HepG2 (cell line): Measurements from ENCODE around the gene KIF22. TPM values are rescaled to one million over a fixed set of nuclear protein-coding genes. Genes with fewer than 3 reads are reported as not detected.
A peak's percentile ranks its signal among the peaks of the same experiment; 100 is the strongest.

ENCODE experiments used
- ATAC-seq: fragments of 200-7000 bp; cut with Tn5 transposase; 3 replicates; pipeline ENCODE4 v1.9.1; 2020; ENCODE audit warnings: mild to moderate bottlenecking, moderate library complexity
- BruUV-seq: library from RNA; stranded (reverse); fragments of 400-500 nt; replicated peaks from 2 replicates; lab custom pipeline; 2021; lab: Mats Ljungman, UMichigan
- CTCF ChIA-PET: fragments of 300-600 bp; formaldehyde crosslinking; extraction: SDS; loops from one replicate; lab custom pipeline; 2021; ENCODE audit warnings: low total read pairs, inconsistent platforms, low intra/inter-chr PET ratio; lab: Yijun Ruan, JAX
- POLR2A ChIA-PET: fragments of 350-600 bp; sonication (Branson Sonifier 250); formaldehyde crosslinking; loops from one replicate; lab custom pipeline; 2020; ENCODE audit warnings: antibody characterized with exemption, inconsistent platforms; lab: Yijun Ruan, JAX
- DNase-seq: peaks from one replicate; pipeline ENCODE4 v3.0.0-alpha.2; 2015; ENCODE audit warnings: low spot score
- FAIRE-seq: peaks from 3 replicates; lab custom pipeline; 2011; peaks lifted over from hg19 to GRCh38; lab: Jason Lieb, UNC
- H2AFZ ChIP-seq: one replicate; pipeline ENCODE4 v1.6.1; 2011; ENCODE audit warnings: low read length, inconsistent platforms
- H3K27ac ChIP-seq: fragments of 300-600 bp; 3 replicates; pipeline ENCODE4 v1.8.0; 2011; ENCODE audit warnings: mixed run types, mild to moderate bottlenecking, mixed read lengths, low read length, inconsistent platforms; ENCODE audit not compliant: insufficient read depth; ENCODE audit errors: extremely low read length
- H3K27me3 ChIP-seq, 2 experiments: fragments of 200-600 bp in 1 of 2; 2 replicates in 1 of 2; 3 replicates in 1 of 2; pipeline versions ENCODE4 v1.6.0 to v1.8.0; 2011; ENCODE audit warnings: low read length in 2 of 2, mild to moderate bottlenecking in 2 of 2, moderate library complexity in 2 of 2, inconsistent platforms in 1 of 2; ENCODE audit not compliant: insufficient read depth in 2 of 2, control insufficient read depth in 1 of 2
- H3K36me3 ChIP-seq, 2 experiments: fragments of 200-600 bp in 1 of 2; replicated peaks in 1 of 2; 2 replicates in 1 of 2; 3 replicates in 1 of 2; pipeline versions ENCODE4 v1.5.1 to v1.8.0; 2011; ENCODE audit warnings: low read length in 2 of 2, inconsistent platforms in 1 of 2; ENCODE audit not compliant: insufficient read depth in 2 of 2, control insufficient read depth in 1 of 2
- H3K4me1 ChIP-seq: 2 replicates; pipeline ENCODE4 v1.5.1; 2012; ENCODE audit warnings: low read length, inconsistent platforms; ENCODE audit not compliant: insufficient read depth
- H3K4me2 ChIP-seq: 2 replicates; pipeline ENCODE4 v1.6.0; 2011; ENCODE audit warnings: low read depth, low read length, inconsistent platforms
- H3K4me3 ChIP-seq, 3 experiments: fragments of 200-600 bp in 1 of 3; sonication (generic), shearing (Covaris generic) in 1 of 3; replicated peaks in 1 of 3; 2 replicates each; pipeline ENCODE4 v1.5.1; 2011 to 2016; ENCODE audit warnings: low read length in 3 of 3, inconsistent platforms in 2 of 3, low read depth in 2 of 3, mild to moderate bottlenecking in 2 of 3, control low read depth in 1 of 3, mixed read lengths in 1 of 3; ENCODE audit not compliant: insufficient read depth in 1 of 3
- H3K79me2 ChIP-seq: one replicate; pipeline ENCODE4 v1.6.1; 2011; ENCODE audit warnings: low read length, inconsistent platforms; ENCODE audit not compliant: insufficient read depth
- H3K9ac ChIP-seq: 2 replicates; pipeline ENCODE4 v1.6.0; 2011; ENCODE audit warnings: mild to moderate bottlenecking, low read depth, low read length, inconsistent platforms; ENCODE audit not compliant: insufficient read depth
- H3K9me3 ChIP-seq: 2 replicates; pipeline ENCODE4 v1.5.1; 2012; ENCODE audit warnings: mild to moderate bottlenecking, low read length
- H4K20me1 ChIP-seq: 2 replicates; pipeline ENCODE4 v1.6.0; 2011; ENCODE audit warnings: inconsistent platforms, mild to moderate bottlenecking, low read length, moderate library complexity; ENCODE audit not compliant: insufficient read depth
- ARID2 ChIP-seq: sonication (generic); formaldehyde crosslinking; IDR thresholded peaks from 2 replicates; pipeline ENCODE4 v1.8.1; 2022; ENCODE audit warnings: mild to moderate bottlenecking, missing genetic modification reagents, borderline replicate concordance
- KAT7 ChIP-seq: IDR thresholded peaks from 2 replicates; pipeline ENCODE4 v1.6.1; 2018; ENCODE audit warnings: borderline replicate concordance, missing compliant biosample characterization
- RBFOX2 ChIP-seq: fragments of 200-400 bp; formaldehyde crosslinking; IDR thresholded peaks from 2 replicates; pipeline ENCODE4 v1.6.1; 2017; ENCODE audit warnings: low read depth, mild to moderate bottlenecking, low read length
- RCOR2 ChIP-seq: IDR thresholded peaks from 2 replicates; pipeline ENCODE4 v1.6.1; 2016; ENCODE audit warnings: missing biosample characterization, missing genetic modification reagents
- SKI ChIP-seq: fragments of 450-650 bp; IDR thresholded peaks from one replicate; pipeline ENCODE4 v1.6.1; 2018; ENCODE audit warnings: mild to moderate bottlenecking; ENCODE audit not compliant: partially characterized antibody
- SPEN ChIP-seq: sonication (generic); formaldehyde crosslinking; IDR thresholded peaks from 2 replicates; pipeline ENCODE4 v1.5.1; 2020; ENCODE audit warnings: low read depth, mild to moderate bottlenecking, missing genetic modification reagents
- TARDBP ChIP-seq: sonication (generic); formaldehyde crosslinking; IDR thresholded peaks from 2 replicates; pipeline ENCODE4 v1.8.0; 2022; ENCODE audit warnings: mild to moderate bottlenecking, missing genetic modification reagents
- ZFX ChIP-seq: sonication (generic); formaldehyde crosslinking; IDR thresholded peaks from 2 replicates; pipeline ENCODE4 v1.4.0; 2020; ENCODE audit warnings: mild to moderate bottlenecking, low read depth, missing genetic modification reagents, moderate library complexity
- ZNF10 ChIP-seq: sonication (generic); formaldehyde crosslinking; IDR thresholded peaks from 2 replicates; pipeline ENCODE4 v1.4.0; 2020; ENCODE audit warnings: mild to moderate bottlenecking, low read depth, missing genetic modification reagents, borderline replicate concordance
- ZSCAN22 ChIP-seq: sonication (generic); formaldehyde crosslinking; IDR thresholded peaks from 2 replicates; pipeline ENCODE4 v1.4.0; 2020; ENCODE audit warnings: mild to moderate bottlenecking, missing genetic modification reagents
- WGBS: methylation state at CpG from one replicate; pipeline ENCODE4 v1.1.6; 2017; ENCODE audit warnings: low lambda C conversion rate; 5-methylcytosine and 5-hydroxymethylcytosine counted together
- in situ Hi-C: cut with HindIII; loops from 2 replicates; pipeline ENCODE4 v1.10.0; 2017; ENCODE audit warnings: low pct_unique_long_range_greater_than_20kb; ENCODE audit not compliant: extremely low pct_ligation_motif_present
- intact Hi-C: fragments of 100-400 bp; cut with micrococcal nuclease; formaldehyde crosslinking; loops from one replicate; pipeline ENCODE4 v1.10.0; 2022; ENCODE audit not compliant: unreplicated experiment
- polyA plus RNA-seq, 8 experiments: library from polyadenylated mRNA; depleted of rRNA in 3 of 8; stranded (reverse) in 7 of 8; unstranded in 1 of 8; fragments of >200 nt; fragmentation: Illumina TruSeq in 4 of 8; extraction: Trizol in 4 of 8; gene quantifications; 2 replicates each; pipeline versions ENCODE4 v1.2.1 to v1.2.3, GENCODE V29; 2011 to 2016; ENCODE audit warnings: low read depth in 4 of 8, missing spikeins in 1 of 8, mixed read lengths in 1 of 8; ENCODE audit not compliant: insufficient read depth in 1 of 8
- total RNA-seq, 5 experiments: library from RNA; depleted of rRNA; stranded (reverse); fragments of >200 nt; fragmentation: Illumina TruSeq; extraction: Trizol; gene quantifications; 2 replicates each; pipeline ENCODE4 v1.2.3, GENCODE V29; 2016; ENCODE audit warnings: low read depth in 1 of 5
- TF ChIP-seq, protein P1 (sequence below): sonication (generic); formaldehyde crosslinking; IDR thresholded peaks from 2 replicates; pipeline ENCODE4; 2020; ENCODE audit warnings: missing genetic modification reagents, mild to moderate bottlenecking, borderline replicate concordance
- TF ChIP-seq, protein P2 (sequence below): IDR thresholded peaks from 2 replicates; pipeline ENCODE4 v1.6.1; 2016; ENCODE audit warnings: low read depth, borderline replicate concordance
- TF ChIP-seq, protein P3 (sequence below): sonication (generic); formaldehyde crosslinking; IDR thresholded peaks from 2 replicates; pipeline ENCODE4 v1.4.0; 2020; ENCODE audit warnings: missing genetic modification reagents

KIF22 gene
- total and polyA plus RNA-seq, 2 of the 13 experiments (the other 11 are each of a cell fraction or from before 2014, with no cell fraction given): 95.8 to 118 TPM

DNA sequence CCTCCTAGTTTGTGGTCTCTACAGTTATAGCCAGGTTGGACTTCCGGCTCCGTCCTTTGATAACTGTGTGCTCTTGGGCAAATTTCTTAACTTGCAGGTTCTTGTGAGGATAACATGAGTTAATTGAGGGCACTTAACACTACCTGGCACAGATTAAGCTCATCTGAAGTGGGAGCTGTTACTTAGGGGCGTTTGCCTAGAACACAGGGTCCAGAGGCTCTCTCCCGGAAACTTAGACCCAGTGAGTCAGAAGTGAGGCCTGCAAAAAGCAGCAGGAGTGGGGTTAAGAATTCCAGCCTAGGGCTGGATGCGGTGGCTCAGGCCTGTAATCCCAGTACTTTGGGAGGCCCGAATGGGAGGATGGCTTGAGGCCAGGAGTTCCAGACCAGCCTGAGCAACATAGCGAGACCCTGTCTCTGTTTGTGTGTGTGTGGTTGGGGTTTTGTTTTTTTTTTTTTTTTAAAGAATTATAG lies 31.1 kb downstream of the KIF22 start (continued):
- TF ChIP-seq, protein P1, sequence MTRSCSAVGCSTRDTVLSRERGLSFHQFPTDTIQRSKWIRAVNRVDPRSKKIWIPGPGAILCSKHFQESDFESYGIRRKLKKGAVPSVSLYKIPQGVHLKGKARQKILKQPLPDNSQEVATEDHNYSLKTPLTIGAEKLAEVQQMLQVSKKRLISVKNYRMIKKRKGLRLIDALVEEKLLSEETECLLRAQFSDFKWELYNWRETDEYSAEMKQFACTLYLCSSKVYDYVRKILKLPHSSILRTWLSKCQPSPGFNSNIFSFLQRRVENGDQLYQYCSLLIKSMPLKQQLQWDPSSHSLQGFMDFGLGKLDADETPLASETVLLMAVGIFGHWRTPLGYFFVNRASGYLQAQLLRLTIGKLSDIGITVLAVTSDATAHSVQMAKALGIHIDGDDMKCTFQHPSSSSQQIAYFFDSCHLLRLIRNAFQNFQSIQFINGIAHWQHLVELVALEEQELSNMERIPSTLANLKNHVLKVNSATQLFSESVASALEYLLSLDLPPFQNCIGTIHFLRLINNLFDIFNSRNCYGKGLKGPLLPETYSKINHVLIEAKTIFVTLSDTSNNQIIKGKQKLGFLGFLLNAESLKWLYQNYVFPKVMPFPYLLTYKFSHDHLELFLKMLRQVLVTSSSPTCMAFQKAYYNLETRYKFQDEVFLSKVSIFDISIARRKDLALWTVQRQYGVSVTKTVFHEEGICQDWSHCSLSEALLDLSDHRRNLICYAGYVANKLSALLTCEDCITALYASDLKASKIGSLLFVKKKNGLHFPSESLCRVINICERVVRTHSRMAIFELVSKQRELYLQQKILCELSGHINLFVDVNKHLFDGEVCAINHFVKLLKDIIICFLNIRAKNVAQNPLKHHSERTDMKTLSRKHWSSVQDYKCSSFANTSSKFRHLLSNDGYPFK (CRISPR knock-in tag): no peak
- TF ChIP-seq RCOR2 (CRISPR knock-in tag) (no peak), ZNF10 (CRISPR knock-in tag) (no peak), RBFOX2 (no peak), ZFX (CRISPR knock-in tag) (0 out of 2 replicates have a peak, but pooled peaks have one; percentile 47), SKI (no peak), SPEN (CRISPR knock-in tag) (0 out of 2 replicates have a peak, but pooled peaks have one; percentile 35)
- TF ChIP-seq, protein P2, sequence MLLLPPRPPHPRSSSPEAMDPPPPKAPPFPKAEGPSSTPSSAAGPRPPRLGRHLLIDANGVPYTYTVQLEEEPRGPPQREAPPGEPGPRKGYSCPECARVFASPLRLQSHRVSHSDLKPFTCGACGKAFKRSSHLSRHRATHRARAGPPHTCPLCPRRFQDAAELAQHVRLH (CRISPR knock-in tag): no peak

DNA sequence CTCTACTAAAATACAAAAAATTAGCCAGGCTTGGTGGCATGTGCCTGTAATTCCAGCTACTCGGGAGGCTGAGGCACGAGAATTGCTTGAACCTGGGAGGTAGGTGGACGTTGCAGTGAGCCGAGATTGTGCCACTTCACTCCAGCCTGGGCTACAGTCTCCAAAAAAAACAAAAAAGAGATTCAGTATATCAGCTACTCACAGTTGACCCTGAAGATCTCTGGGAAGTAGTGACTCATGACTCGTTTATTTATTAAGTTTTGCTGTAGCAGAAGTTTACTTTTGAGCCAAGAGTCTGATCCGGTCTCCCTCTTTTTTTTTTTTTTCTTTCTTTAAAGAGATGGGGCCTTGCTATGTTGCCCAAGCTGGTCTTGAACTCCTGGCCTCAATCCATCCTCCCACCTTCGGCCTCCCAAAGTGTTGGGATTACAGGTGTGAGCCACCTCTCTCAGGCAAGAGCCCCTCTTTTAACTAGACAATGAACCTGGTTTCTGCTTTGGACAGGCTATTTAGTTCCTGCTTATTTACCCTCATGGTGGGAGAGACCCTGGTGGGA lies 34.1 kb downstream of the KIF22 start:
- Histone ChIP-seq H3K36me3 (no peaks in the 10 kb centered on the region), H3K27ac (no peak overlapping the region), H3K4me3 (no peak overlapping the region), H3K27me3 (no peaks in the 10 kb centered on the region; a peak in 1 of 5 replicates), H2AFZ (no peak overlapping the region), H3K4me1 (peaks cover 100% of the 10 kb centered on the region), H4K20me1 (peaks cover 5% of the 10 kb centered on the region; the same call in 1 of the 2 replicates), H3K9ac (0 out of 2 replicates have a peak overlapping the region, but pooled peaks have one; percentile 14), H3K79me2 (peaks cover 11% of the 10 kb centered on the region), H3K9me3 (no peaks in the 10 kb centered on the region), H3K4me2 (peak overlapping the region; percentile 5; the same call in 1 of the 2 replicates)
- intact Hi-C loops (loop anchor here (5.0 kb wide), 1 partner anchor 38 kb away; the partner anchor contains the start of gene CDIPT), in situ Hi-C loops (loop anchor here (25.0 kb wide), 1 partner anchor 838 kb away; the partner anchor contains the start of genes FBRS and PRR14)
- DNase-seq: no peak
- 39% methylated on average over 7 of the region's 7 CpGs for WGBS
- CTCF ChIA-PET: no interaction called here
- POLR2A ChIA-PET: interaction anchor here (0.7 to 6.6 kb wide), 8 partner anchors 6 to 149 kb away, joined by 3 to 145 read pairs (median 4); partner anchors contain the start of genes CDIPT, MVP, PAGR1 and SEZ6L2
- ATAC-seq: no peak
- no TSS peak for BruUV-seq
- FAIRE-seq: no peak
- TF ChIP-seq ZSCAN22 (CRISPR knock-in tag) (no peak), TARDBP (CRISPR knock-in tag) (no peak), ARID2 (CRISPR knock-in tag) (no peak), KAT7 (CRISPR knock-in tag) (no peak)
- TF ChIP-seq, protein P3, sequence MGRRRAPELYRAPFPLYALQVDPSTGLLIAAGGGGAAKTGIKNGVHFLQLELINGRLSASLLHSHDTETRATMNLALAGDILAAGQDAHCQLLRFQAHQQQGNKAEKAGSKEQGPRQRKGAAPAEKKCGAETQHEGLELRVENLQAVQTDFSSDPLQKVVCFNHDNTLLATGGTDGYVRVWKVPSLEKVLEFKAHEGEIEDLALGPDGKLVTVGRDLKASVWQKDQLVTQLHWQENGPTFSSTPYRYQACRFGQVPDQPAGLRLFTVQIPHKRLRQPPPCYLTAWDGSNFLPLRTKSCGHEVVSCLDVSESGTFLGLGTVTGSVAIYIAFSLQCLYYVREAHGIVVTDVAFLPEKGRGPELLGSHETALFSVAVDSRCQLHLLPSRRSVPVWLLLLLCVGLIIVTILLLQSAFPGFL (CRISPR knock-in tag): no peak
